GM13976 (cell line): Measurements from ENCODE around the gene BTBD10.

ENCODE experiments used
- DNase-seq: peaks from one replicate; pipeline ENCODE4 v3.0.0; 2012; ENCODE audit warnings: low spot score
- in situ Hi-C: fragments of 300-500 bp; cut with MboI; formaldehyde crosslinking; loops from one replicate; pipeline ENCODE4 v1.12.0; 2022; ENCODE audit warnings: low sequenced_read_pairs, mixed read lengths, inconsistent platforms; ENCODE audit not compliant: unreplicated experiment
- TF ChIP-seq, protein P1 (sequence below): IDR thresholded peaks from 2 replicates; pipeline ENCODE4 v1.5.1; 2012; ENCODE audit warnings: borderline replicate concordance, mild to moderate bottlenecking; ENCODE audit not compliant: insufficient read depth; ENCODE audit errors: extremely low read depth, missing control alignments, control extremely low read depth

The BTBD10 gene

DNA sequence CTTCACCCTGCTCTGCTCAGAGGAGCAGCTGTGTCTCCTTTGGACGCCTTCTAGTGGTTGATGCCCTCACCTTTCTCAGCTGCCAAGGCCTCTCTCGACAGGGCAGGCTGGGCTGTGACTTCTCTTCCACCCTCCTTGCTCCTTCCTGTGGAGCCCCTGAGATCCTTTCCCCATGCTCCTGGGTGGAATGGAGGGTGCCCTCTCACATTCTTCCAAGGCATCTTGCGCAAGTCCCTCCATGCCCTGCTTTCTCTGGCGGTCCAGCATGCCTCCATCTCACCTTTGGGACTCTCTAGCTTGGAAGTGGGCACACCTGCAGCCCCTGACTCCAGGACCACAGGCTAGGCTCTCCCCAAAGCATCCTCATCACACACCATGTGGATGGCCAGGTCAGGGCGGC, 116.6 kb downstream of the BTBD10 start:
- no peak for DNase-seq
- in situ Hi-C loops, result loop anchor here (25.0 kb wide), 1 partner anchor 384 kb away; no protein-coding TSS in a partner anchor
- TF ChIP-seq, protein P1, sequence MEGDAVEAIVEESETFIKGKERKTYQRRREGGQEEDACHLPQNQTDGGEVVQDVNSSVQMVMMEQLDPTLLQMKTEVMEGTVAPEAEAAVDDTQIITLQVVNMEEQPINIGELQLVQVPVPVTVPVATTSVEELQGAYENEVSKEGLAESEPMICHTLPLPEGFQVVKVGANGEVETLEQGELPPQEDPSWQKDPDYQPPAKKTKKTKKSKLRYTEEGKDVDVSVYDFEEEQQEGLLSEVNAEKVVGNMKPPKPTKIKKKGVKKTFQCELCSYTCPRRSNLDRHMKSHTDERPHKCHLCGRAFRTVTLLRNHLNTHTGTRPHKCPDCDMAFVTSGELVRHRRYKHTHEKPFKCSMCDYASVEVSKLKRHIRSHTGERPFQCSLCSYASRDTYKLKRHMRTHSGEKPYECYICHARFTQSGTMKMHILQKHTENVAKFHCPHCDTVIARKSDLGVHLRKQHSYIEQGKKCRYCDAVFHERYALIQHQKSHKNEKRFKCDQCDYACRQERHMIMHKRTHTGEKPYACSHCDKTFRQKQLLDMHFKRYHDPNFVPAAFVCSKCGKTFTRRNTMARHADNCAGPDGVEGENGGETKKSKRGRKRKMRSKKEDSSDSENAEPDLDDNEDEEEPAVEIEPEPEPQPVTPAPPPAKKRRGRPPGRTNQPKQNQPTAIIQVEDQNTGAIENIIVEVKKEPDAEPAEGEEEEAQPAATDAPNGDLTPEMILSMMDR, result no peak

DNA sequence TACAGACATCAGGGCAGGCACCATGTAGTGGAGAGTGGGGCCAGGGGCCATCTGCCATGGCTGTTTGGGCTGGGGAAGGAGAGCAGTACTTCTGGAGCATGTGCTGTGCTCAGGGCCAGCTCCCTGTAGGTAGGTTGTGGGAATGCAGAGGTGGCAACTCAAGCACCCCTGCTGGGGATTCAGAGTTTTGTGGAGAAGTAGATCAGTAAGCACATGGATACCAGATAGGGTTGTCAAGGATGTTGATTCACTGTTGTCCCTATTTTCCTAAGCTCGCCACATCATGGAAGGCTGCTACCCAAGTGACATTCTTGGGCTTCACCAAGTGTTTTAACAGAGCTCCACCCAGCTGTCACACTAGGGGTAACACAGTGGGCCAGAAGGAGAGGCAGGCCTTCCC, 118.2 kb downstream of the BTBD10 start:
- no peak for DNase-seq
- in situ Hi-C loops, result loop anchor here (25.0 kb wide), 1 partner anchor 383 kb away; no protein-coding TSS in a partner anchor
- TF ChIP-seq, protein P1, result no peak

DNA sequence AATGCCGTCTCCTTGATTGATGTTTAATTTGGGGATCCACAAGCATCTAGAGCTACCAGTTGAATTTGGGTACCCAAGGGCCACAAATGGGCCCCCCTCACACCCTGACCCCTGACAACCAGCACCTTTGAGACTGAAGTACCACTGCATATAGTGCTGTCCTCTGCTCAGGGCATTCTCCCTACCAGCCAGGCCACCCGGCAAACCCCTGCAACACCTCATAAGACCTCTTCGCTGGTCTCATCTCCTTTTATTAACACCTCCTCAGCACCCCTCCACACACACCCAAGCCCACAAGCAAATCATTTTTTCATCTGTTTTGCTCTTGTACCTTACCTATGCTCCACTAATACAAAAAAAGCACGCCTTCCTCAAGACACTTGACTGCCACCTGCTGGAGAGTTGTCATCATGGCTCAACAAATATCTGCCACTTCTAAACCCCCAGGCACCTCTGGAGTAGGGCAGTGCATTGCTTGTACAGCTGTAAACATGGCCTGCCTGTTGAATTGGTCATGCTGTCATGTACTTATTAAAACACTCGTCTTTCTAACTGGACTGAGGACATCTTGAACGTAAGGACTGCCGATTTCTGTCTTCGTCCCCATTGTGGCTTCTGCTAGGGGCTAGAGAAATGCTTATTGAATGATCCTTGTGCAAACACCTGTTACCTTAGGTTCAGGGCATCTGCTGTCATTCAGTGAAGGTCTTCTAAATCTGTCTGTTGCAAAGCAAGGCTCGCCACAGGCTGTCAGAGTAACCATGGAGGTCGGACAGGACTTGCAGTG, 118.9 kb downstream of the BTBD10 start:
- in situ Hi-C loops, result loop anchor here (25.0 kb wide), 1 partner anchor 382 kb away; no protein-coding TSS in a partner anchor

DNA sequence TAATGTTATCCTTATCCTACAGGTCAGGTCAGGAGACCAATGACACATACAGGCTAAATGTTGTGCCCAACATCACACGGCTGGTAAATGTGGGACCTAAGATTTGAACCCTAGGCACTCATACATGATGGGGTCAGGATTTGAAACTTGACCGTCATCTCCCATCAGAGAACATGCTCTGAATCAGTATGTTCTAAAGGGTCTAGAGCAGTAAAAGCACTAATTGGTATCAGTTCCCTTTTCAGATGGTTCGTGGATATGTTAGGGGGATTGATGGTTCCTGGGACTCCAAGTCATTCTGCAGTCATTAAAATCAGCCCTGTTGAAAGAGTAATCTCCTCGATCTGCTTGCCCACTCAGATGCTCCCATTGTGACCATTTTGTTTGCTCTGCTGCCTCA, 120.0 kb downstream of the BTBD10 start:
- TF ChIP-seq, protein P1, result no peak
- DNase-seq, result peak; percentile 45
- in situ Hi-C loops, result loop anchor here (25.0 kb wide), 1 partner anchor 381 kb away; no protein-coding TSS in a partner anchor

More for the DNA sequence above, 118.9 kb downstream of the BTBD10 start:
- TF ChIP-seq, protein P1, result peak; percentile 74
- peak; percentile 74 for DNase-seq

DNA sequence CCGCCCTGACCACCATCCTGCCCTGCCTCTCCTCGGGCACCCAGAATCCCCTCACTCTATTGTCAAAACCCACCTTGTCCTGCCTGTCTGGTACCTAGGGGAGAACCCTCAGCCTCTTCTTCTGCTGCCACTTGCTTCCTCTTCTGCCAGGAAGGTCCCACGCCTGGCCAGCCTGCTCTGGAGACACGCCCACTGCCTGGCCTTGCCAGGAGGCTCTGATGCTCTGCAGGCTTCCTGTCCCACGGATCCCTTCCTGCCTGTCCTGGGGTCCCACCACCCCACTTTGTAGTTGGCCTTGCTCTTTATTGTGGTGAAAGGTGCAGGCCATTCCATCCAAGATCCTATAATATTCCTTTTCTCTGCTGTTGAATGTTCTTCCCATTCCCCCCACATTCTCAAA, 122.0 kb downstream of the BTBD10 start:
- no peak for DNase-seq
- in situ Hi-C loops, result loop anchor here (25.0 kb wide), 1 partner anchor 379 kb away; no protein-coding TSS in a partner anchor
- TF ChIP-seq, protein P1, result no peak

DNA sequence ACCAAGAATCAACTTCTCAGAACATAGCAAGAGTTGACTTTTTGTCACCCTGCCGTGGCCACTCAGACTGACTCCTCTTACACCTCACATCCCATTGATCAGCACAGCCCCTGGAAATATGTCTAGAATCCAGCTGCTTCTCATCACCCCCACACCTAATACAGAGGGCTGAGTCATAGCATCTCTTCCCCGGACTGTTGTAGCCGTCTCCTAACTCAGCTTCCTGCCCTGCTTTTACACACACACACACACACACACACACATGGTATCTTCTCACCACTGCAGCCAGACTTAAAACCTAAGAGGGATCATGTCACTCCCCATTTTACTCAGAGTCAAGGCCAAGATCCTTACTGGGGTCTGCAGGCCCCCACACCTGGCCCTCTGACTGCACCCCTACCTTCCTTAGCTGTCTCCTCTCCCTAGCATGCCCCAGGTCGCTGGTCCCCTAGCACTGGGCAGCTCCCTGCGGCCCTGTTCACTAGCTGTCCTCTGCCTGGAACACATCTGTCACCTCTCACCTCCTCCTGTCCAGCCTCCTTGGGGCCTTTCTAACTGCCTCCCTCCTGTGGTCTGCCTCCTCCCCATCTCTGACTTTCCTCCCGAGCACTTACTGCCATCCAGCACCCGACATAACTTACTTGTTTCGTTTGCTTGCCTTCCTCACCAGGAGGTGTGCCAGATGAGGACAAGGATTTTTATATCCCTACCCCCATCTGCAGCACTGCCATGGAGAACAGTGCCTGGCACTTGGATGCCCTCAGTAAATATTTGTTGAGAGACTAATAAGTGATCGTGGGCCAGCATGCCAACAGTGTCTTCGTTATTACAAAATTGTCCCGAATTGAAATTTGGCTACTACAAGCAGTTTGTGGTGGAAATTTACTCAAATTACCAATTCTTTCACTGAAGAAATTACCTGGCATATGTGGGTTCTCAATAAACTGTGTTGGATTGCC, 123.5 kb downstream of the BTBD10 start:
- TF ChIP-seq, protein P1, result no peak
- DNase-seq, result peak; percentile 37
- in situ Hi-C loops, result loop anchor here (10.0 to 25.0 kb wide), 2 partner anchors 125 to 377 kb away; no protein-coding TSS in a partner anchor
